IMR-90 (cell line): Measurements from ENCODE around the gene RFXANK. TPM values are rescaled to one million over a fixed set of nuclear protein-coding genes. Genes with fewer than 3 reads are reported as not detected.

Experiments used
- ATAC-seq: fragments of 200-7000 bp; cut with Tn5 transposase; 2 replicates; pipeline ENCODE4 v1.9.1; 2020; ENCODE audit warnings: low read depth, mild to moderate bottlenecking, moderate library complexity
- BruUV-seq: library from RNA; stranded (reverse); fragments of 400-500 nt; replicated peaks from 2 replicates; lab custom pipeline; 2021; lab: Mats Ljungman, UMichigan
- CTCF ChIA-PET: fragments of 300-600 bp; formaldehyde crosslinking; extraction: SDS; loops from one replicate; lab custom pipeline; 2021; ENCODE audit warnings: antibody characterized with exemption; lab: Yijun Ruan, JAX
- POLR2A ChIA-PET: fragments of 300-600 bp; sonication (Branson Sonifier 250); formaldehyde crosslinking; loops from one replicate; lab custom pipeline; 2022; ENCODE audit warnings: antibody characterized with exemption; ENCODE audit not compliant: unreplicated experiment; lab: Charles Lee
- DNase-seq: peaks from one replicate; pipeline ENCODE4 v3.0.0; 2013
- H2AFZ ChIP-seq: replicated peaks from 2 replicates; pipeline ENCODE3; 2013; ENCODE audit warnings: low read length, mild to moderate bottlenecking; ENCODE audit not compliant: poor library complexity
- H2AK5ac ChIP-seq: 2 replicates; pipeline ENCODE4 v1.6.1; 2013; ENCODE audit warnings: low read depth, low read length, inconsistent platforms
- H2AK9ac ChIP-seq: replicated peaks from 2 replicates; pipeline ENCODE3; 2013; ENCODE audit warnings: mild to moderate bottlenecking, low read depth, low read length, moderate library complexity; ENCODE audit not compliant: poor library complexity
- H2BK120ac ChIP-seq: 2 replicates; pipeline ENCODE4 v1.6.1; 2013; ENCODE audit warnings: low read depth, low read length, inconsistent platforms
- H2BK15ac ChIP-seq: 3 replicates; pipeline ENCODE4 v1.6.1; 2013; ENCODE audit warnings: low read depth, low read length, inconsistent platforms
- H2BK20ac ChIP-seq: 2 replicates; pipeline ENCODE4 v1.6.1; 2013; ENCODE audit warnings: low read depth, mild to moderate bottlenecking, inconsistent platforms, low read length, moderate library complexity
- H2BK5ac ChIP-seq: 2 replicates; pipeline ENCODE4 v1.6.1; 2013; ENCODE audit warnings: mild to moderate bottlenecking, low read depth, low read length, inconsistent platforms; ENCODE audit not compliant: poor library complexity, severe bottlenecking
- H3K14ac ChIP-seq: replicated peaks from 2 replicates; pipeline ENCODE4 v1.6.1; 2013; ENCODE audit warnings: low read depth, low read length, inconsistent platforms
- H3K18ac ChIP-seq: 2 replicates; pipeline ENCODE4 v1.6.1; 2013; ENCODE audit warnings: low read depth, low read length, control low read depth
- H3K23ac ChIP-seq: 2 replicates; pipeline ENCODE4 v1.6.1; 2013; ENCODE audit warnings: low read depth, low read length, inconsistent platforms
- H3K27ac ChIP-seq: 2 replicates; pipeline ENCODE4 v1.5.1; 2013; ENCODE audit warnings: mild to moderate bottlenecking, control low read depth, low read length; ENCODE audit not compliant: insufficient read depth
- H3K27me3 ChIP-seq: 2 replicates; pipeline ENCODE4 v1.6.1; 2013; ENCODE audit warnings: low read length; ENCODE audit not compliant: control insufficient read depth, insufficient read depth
- H3K36me3 ChIP-seq: 2 replicates; pipeline ENCODE4 v1.6.1; 2013; ENCODE audit warnings: low read length, mixed read lengths; ENCODE audit not compliant: control insufficient read depth, insufficient read depth
- H3K4ac ChIP-seq: 2 replicates; pipeline ENCODE4 v1.6.1; 2013; ENCODE audit warnings: low read depth, low read length, inconsistent platforms
- H3K4me1 ChIP-seq: 2 replicates; pipeline ENCODE4 v1.6.1; 2013; ENCODE audit warnings: low read length, mixed read lengths; ENCODE audit not compliant: control insufficient read depth, insufficient read depth
- H3K4me2 ChIP-seq: 2 replicates; pipeline ENCODE4 v1.6.1; 2013; ENCODE audit warnings: low read depth, mild to moderate bottlenecking, control low read depth, low read length, moderate library complexity
- H3K4me3 ChIP-seq: 2 replicates; pipeline ENCODE4 v1.5.1; 2013; ENCODE audit warnings: low read depth, mild to moderate bottlenecking, control low read depth, low read length, moderate library complexity; ENCODE audit not compliant: insufficient read depth
- H3K56ac ChIP-seq: 2 replicates; pipeline ENCODE4 v1.6.1; 2013; ENCODE audit warnings: low read length, inconsistent platforms; ENCODE audit not compliant: insufficient read depth; ENCODE audit errors: extremely low read depth
- H3K79me1 ChIP-seq, 2 experiments: 2 replicates each; pipeline ENCODE4 v1.6.1; 2013; ENCODE audit warnings: low read length in 2 of 2, inconsistent platforms in 1 of 2, low read depth in 1 of 2
- H3K9ac ChIP-seq: 2 replicates; pipeline ENCODE4 v1.6.1; 2013; ENCODE audit warnings: low read depth, low read length, control low read depth
- H3K9me1 ChIP-seq: 2 replicates; pipeline ENCODE4 v1.6.1; 2013; ENCODE audit warnings: low read length, inconsistent platforms; ENCODE audit not compliant: insufficient read depth
- H3K9me3 ChIP-seq: 2 replicates; pipeline ENCODE4 v1.6.1; 2013; ENCODE audit warnings: low read length; ENCODE audit not compliant: control insufficient read depth, insufficient read depth
- H4K20me1 ChIP-seq: 2 replicates; pipeline ENCODE4 v1.6.1; 2013; ENCODE audit warnings: low read length, inconsistent platforms; ENCODE audit not compliant: insufficient read depth
- H4K5ac ChIP-seq: 2 replicates; pipeline ENCODE4 v1.6.1; 2013; ENCODE audit warnings: mild to moderate bottlenecking, low read depth, low read length, control low read depth
- H4K8ac ChIP-seq, 2 experiments: 2 replicates each; pipeline ENCODE4 v1.6.1; 2013; ENCODE audit warnings: low read depth in 2 of 2, low read length in 2 of 2, control low read depth in 1 of 2, inconsistent platforms in 1 of 2
- H4K91ac ChIP-seq: 2 replicates; pipeline ENCODE4 v1.6.1; 2013; ENCODE audit warnings: low read depth, low read length, inconsistent platforms; ENCODE audit not compliant: insufficient read depth
- CEBPB ChIP-seq: IDR thresholded peaks from 2 replicates; pipeline ENCODE4 v1.6.1; 2012; ENCODE audit warnings: low read depth, low read length, improper control_type of control experiment
- whole genome bisulfite sequencing, 2 experiments: methylation state at CpG; one replicate each; pipeline versions ENCODE4 v1.1.5 to v1.1.7; 2013; ENCODE audit warnings: missing lambda C conversion rate in 2 of 2; ENCODE audit not compliant: insufficient read length in 1 of 2; ENCODE audit errors: extremely low coverage in 2 of 2; 5-methylcytosine and 5-hydroxymethylcytosine counted together
- dilution Hi-C: fragments of 300-500 bp; cut with HindIII; formaldehyde crosslinking; loops from one replicate; pipeline ENCODE4 v1.14.3; 2018; ENCODE audit warnings: low sequenced_read_pairs; ENCODE audit not compliant: unreplicated experiment
- in situ Hi-C: fragments of 300-500 bp; cut with MboI; formaldehyde crosslinking; loops from 3 replicates; pipeline ENCODE4 v1.14.3; 2019; ENCODE audit warnings: low sequenced_read_pairs, inconsistent platforms, mixed read lengths
- intact Hi-C: fragments of 100-400 bp; cut with micrococcal nuclease; formaldehyde crosslinking; loops from 2 replicates; pipeline ENCODE4 v1.10.0; 2022
- polyA plus RNA-seq, 3 experiments: library from polyadenylated mRNA; depleted of rRNA; stranded (reverse); fragments of >200 nt; gene quantifications; 2 replicates each; pipeline ENCODE4 v1.2.3, GENCODE V29; 2012; ENCODE audit warnings: low replicate concordance in 1 of 3
- total RNA-seq: library from RNA; depleted of rRNA; stranded (reverse); fragments of >200 nt; gene quantifications from 2 replicates; pipeline ENCODE4 v1.2.3, GENCODE V29; 2012
- TF ChIP-seq, protein P1 (sequence below): fragments of 150-350 bp; IDR thresholded peaks from 2 replicates; pipeline ENCODE4 v1.6.1; 2017; ENCODE audit warnings: mild to moderate bottlenecking, antibody characterized with exemption, low read length, low read depth

Gene RFXANK
- total and polyA plus RNA-seq, 2 of the 4 experiments (the other 2 are of a cell fraction), result 68.3 to 97.8 TPM

- Histone ChIP-seq H3K14ac (no peak overlapping the region), H4K91ac (no peak overlapping the region), H4K5ac (no peak overlapping the region), H3K4me2 (no peak overlapping the region), H3K56ac (no peak overlapping the region), H4K20me1 (no peaks in the 10 kb centered on the region; the same call in 1 of the 2 replicates), H3K4me3 (no peak overlapping the region), H3K79me1 (no peaks in the 10 kb centered on the region), H2BK120ac (no peak overlapping the region), H2AFZ (no peak overlapping the region), H4K8ac (no peak overlapping the region), H2BK5ac (no peak overlapping the region), H2AK5ac (no peak overlapping the region), H3K4ac (no peak overlapping the region), H3K9ac (no peak overlapping the region), H3K4me1 (peaks cover 7% of the 10 kb centered on the region), H3K36me3 (peaks cover 26% of the 10 kb centered on the region), H3K18ac (no peak overlapping the region), H2AK9ac (no peak overlapping the region), H2BK15ac (no peak overlapping the region), H3K27me3 (no peaks in the 10 kb centered on the region), H3K27ac (no peak overlapping the region), H3K9me1 (peaks cover 6% of the 10 kb centered on the region), H2BK20ac (no peak overlapping the region), H3K9me3 (peaks cover 3% of the 10 kb centered on the region; the same call in 1 of the 2 replicates), H3K23ac (no peak overlapping the region)
- ChIA-PET CTCF (no interaction called here), POLR2A (no interaction called here)
- intact Hi-C loops (loop anchor here (10.0 kb wide), 1 partner anchor 112 kb away; the partner anchor contains the start of gene SLC25A42), in situ Hi-C loops (no loop called here), dilution Hi-C loops (no loop called here)
- TF ChIP-seq, protein P1, sequence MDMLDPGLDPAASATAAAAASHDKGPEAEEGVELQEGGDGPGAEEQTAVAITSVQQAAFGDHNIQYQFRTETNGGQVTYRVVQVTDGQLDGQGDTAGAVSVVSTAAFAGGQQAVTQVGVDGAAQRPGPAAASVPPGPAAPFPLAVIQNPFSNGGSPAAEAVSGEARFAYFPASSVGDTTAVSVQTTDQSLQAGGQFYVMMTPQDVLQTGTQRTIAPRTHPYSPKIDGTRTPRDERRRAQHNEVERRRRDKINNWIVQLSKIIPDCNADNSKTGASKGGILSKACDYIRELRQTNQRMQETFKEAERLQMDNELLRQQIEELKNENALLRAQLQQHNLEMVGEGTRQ, result peak; percentile 34; the same call in 1 of the 2 replicates
- TF ChIP-seq CEBPB, result no peak
- no CpG with 5 or more reads among the region's 8 CpGs for WGBS, 2 experiments
- BruUV-seq, result no TSS peak
- DNase-seq (no peak), ATAC-seq (no peak)
These were observed 15.1 kb upstream of the RFXANK start for GRCh38 chr19:19176950-19177349.
